CD14-positive monocyte (primary cell): ENCODE measurements around the gene GRID1. TPM values are rescaled to one million over a fixed set of nuclear protein-coding genes. Genes with fewer than 3 reads are reported as not detected.

ENCODE experiments used
- DNase-seq, 3 donors: peaks; one replicate each; pipeline ENCODE4 v3.0.0-alpha.2; 2011 to 2022
- H2AFZ ChIP-seq: 2 replicates; pipeline ENCODE4 v1.6.0; 2012; ENCODE audit warnings: mild to moderate bottlenecking, low read depth, low read length, inconsistent platforms; ENCODE audit not compliant: insufficient read depth, poor library complexity, severe bottlenecking
- H3K27ac ChIP-seq, 2 donors: 1 replicate in 1 of 2; 2 replicates in 1 of 2; pipeline ENCODE4 v1.5.1; 2012 to 2013; ENCODE audit warnings: low read length in 2 of 2, control low read depth in 1 of 2, inconsistent platforms in 1 of 2, low read depth in 1 of 2, mild to moderate bottlenecking in 1 of 2
- H3K27me3 ChIP-seq, 2 donors: one replicate each; pipeline versions ENCODE4 v1.6.0 to v1.6.1; 2011 to 2013; ENCODE audit warnings: low read length in 2 of 2; ENCODE audit not compliant: control insufficient read depth in 2 of 2, insufficient read depth in 2 of 2
- H3K36me3 ChIP-seq, 2 donors: replicated peaks in 1 of 2; 1 replicate in 1 of 2; 2 replicates in 1 of 2; pipeline versions ENCODE4 v1.5.1 to v1.6.1; 2012 to 2013; ENCODE audit warnings: low read length in 2 of 2, control low read depth in 1 of 2, inconsistent platforms in 1 of 2, mild to moderate bottlenecking in 1 of 2; ENCODE audit not compliant: insufficient read depth in 2 of 2, control insufficient read depth in 1 of 2
- H3K4me1 ChIP-seq, 2 donors: 1 replicate in 1 of 2; 2 replicates in 1 of 2; pipeline versions ENCODE4 v1.5.1 to v1.6.1; 2012 to 2013; ENCODE audit warnings: low read length in 2 of 2, control low read depth in 1 of 2, inconsistent platforms in 1 of 2, mild to moderate bottlenecking in 1 of 2, moderate library complexity in 1 of 2; ENCODE audit not compliant: insufficient read depth in 2 of 2, control insufficient read depth in 1 of 2
- H3K4me2 ChIP-seq: replicated peaks from 2 replicates; pipeline ENCODE3; 2012; ENCODE audit warnings: low read length, moderate library complexity, mild to moderate bottlenecking; ENCODE audit not compliant: poor library complexity, severe bottlenecking; ENCODE audit errors: extremely low read depth
- H3K4me3 ChIP-seq, 3 experiments: fragments of 200-600 bp in 1 of 3; sonication (generic) in 1 of 3; replicated peaks in 1 of 3; 1 replicate in 2 of 3; 2 replicates in 1 of 3; pipeline ENCODE4 v1.5.1; 2011 to 2013; ENCODE audit warnings: low read length in 3 of 3, mild to moderate bottlenecking in 3 of 3, control low read depth in 2 of 3, low read depth in 2 of 3, inconsistent platforms in 1 of 3, moderate library complexity in 1 of 3
- H3K79me2 ChIP-seq: 2 replicates; pipeline ENCODE4 v1.6.0; 2012; ENCODE audit warnings: mild to moderate bottlenecking, control low read depth, inconsistent platforms, low read length, moderate library complexity; ENCODE audit not compliant: insufficient read depth
- H3K9ac ChIP-seq: 2 replicates; pipeline ENCODE4 v1.6.0; 2017; ENCODE audit warnings: low read length, mild to moderate bottlenecking; ENCODE audit not compliant: insufficient read depth, poor library complexity, severe bottlenecking
- H3K9me3 ChIP-seq, 2 donors: replicated peaks in 1 of 2; 1 replicate in 1 of 2; 2 replicates in 1 of 2; pipeline versions ENCODE4 v1.5.1 to v1.6.1; 2012 to 2013; ENCODE audit warnings: low read length in 2 of 2, control low read depth in 1 of 2; ENCODE audit not compliant: control insufficient read depth in 1 of 2, insufficient read depth in 1 of 2
- H4K20me1 ChIP-seq: 2 replicates; pipeline ENCODE4 v1.6.0; 2012; ENCODE audit warnings: mild to moderate bottlenecking, low read length, control low read depth, moderate library complexity; ENCODE audit not compliant: insufficient read depth
- H3K27ac Mint-ChIP-seq, 7 donors: one replicate each; pipeline ENCODE4 v1.8.0; 2020; ENCODE audit warnings: mild to moderate bottlenecking in 7 of 7, mixed read lengths in 7 of 7, moderate library complexity in 6 of 7, inconsistent platforms in 2 of 7
- H3K27me3 Mint-ChIP-seq, 3 donors: one replicate each; pipeline ENCODE4 v1.8.0; 2021 to 2022; ENCODE audit warnings: low read depth in 3 of 3, mild to moderate bottlenecking in 3 of 3, mixed read lengths in 3 of 3, moderate library complexity in 3 of 3, inconsistent platforms in 1 of 3
- H3K36me3 Mint-ChIP-seq, 2 donors: one replicate each; pipeline ENCODE4 v1.8.0; 2020; ENCODE audit warnings: mixed read lengths in 2 of 2, inconsistent platforms in 1 of 2, mild to moderate bottlenecking in 1 of 2
- H3K4me1 Mint-ChIP-seq: one replicate; pipeline ENCODE4 v1.8.0; 2020; ENCODE audit warnings: mild to moderate bottlenecking, mixed read lengths
- H3K4me3 Mint-ChIP-seq, 2 donors: one replicate each; pipeline ENCODE4 v1.8.0; 2020; ENCODE audit warnings: mild to moderate bottlenecking in 2 of 2, mixed read lengths in 2 of 2, moderate library complexity in 1 of 2
- H3K9me3 Mint-ChIP-seq, 7 donors: one replicate each; pipeline ENCODE4 v1.8.0; 2020 to 2022; ENCODE audit warnings: mixed read lengths in 7 of 7, mild to moderate bottlenecking in 6 of 7, moderate library complexity in 6 of 7, inconsistent platforms in 2 of 7
- CTCF ChIP-seq: fragments of 200-600 bp; IDR thresholded peaks from one replicate; pipeline ENCODE4 v1.8.0; 2022; ENCODE audit warnings: antibody characterized with exemption, mild to moderate bottlenecking
- WGBS: methylation state at CpG from one replicate; pipeline ENCODE4 v1.1.5; 2013; ENCODE audit warnings: missing lambda C conversion rate; ENCODE audit not compliant: insufficient coverage; 5-methylcytosine and 5-hydroxymethylcytosine counted together
- intact Hi-C, 2 donors: fragments of 100-400 bp; cut with micrococcal nuclease; formaldehyde crosslinking; loops; one replicate each; pipeline versions ENCODE4 v1.15.0 to v1.15.1; 2023
- polyA plus RNA-seq, 3 donors: library from polyadenylated mRNA; depleted of rRNA in 1 of 3; unstranded in 2 of 3; stranded (reverse) in 1 of 3; fragments of 300-500 nt in 2 of 3; fragments of >200 nt in 1 of 3; fragmentation: Illumina TruSeq in 2 of 3; gene quantifications; 1 replicate in 2 of 3; 2 replicates in 1 of 3; pipeline ENCODE4 v1.2.3, GENCODE V29; 2012 to 2021

GRID1 gene
- polyA plus RNA-seq, 3 donors, result not detected

GRCh38 chr10:86263209-86263608 lies 103.4 kb downstream of the GRID1 start:
- Histone ChIP-seq H3K36me3 (no peaks in the 10 kb centered on the region), H3K79me2 (no peaks in the 10 kb centered on the region), H3K9me3 (no peaks in the 10 kb centered on the region), H4K20me1 (no peaks in the 10 kb centered on the region), H3K4me2 (no peak overlapping the region), H3K4me3 (no peak overlapping the region), H2AFZ (no peak overlapping the region), H3K4me1 (no peaks in the 10 kb centered on the region), H3K27me3 (peaks cover 0 to 38% of the 10 kb centered on the region in 2 donors), H3K27ac (no peak overlapping the region), H3K9ac (no peak overlapping the region)
- intact Hi-C loops, result no loop called here
- peaks cover 2% of the 10 kb centered on the region for H3K4me1 Mint-ChIP-seq
- H3K27ac Mint-ChIP-seq, result no peak overlapping the region
- TF ChIP-seq CTCF, result no peak
- no peaks in the 10 kb centered on the region for H3K36me3 Mint-ChIP-seq
- peaks cover 31 to 46% (median 43%) of the 10 kb centered on the region in 3 donors for H3K27me3 Mint-ChIP-seq
- 38% methylated on average over 26 of the region's 27 CpGs for WGBS
- DNase-seq, result no peak
- H3K4me3 Mint-ChIP-seq, result peak overlapping the region in 1 of 2 donors; percentile 27
- peaks cover 0 to 2% (median 0%) of the 10 kb centered on the region in 7 donors for H3K9me3 Mint-ChIP-seq

GRCh38 chr10:86262688-86263181 lies 103.9 kb downstream of the GRID1 start:
- H3K79me2 ChIP-seq, result no peaks in the 10 kb centered on the region
- DNase-seq, result no peak
- H3K27ac ChIP-seq, result no peak overlapping the region
- TF ChIP-seq CTCF, result no peak
- Mint-ChIP-seq H3K9me3 (peaks cover 0 to 2% (median 0%) of the 10 kb centered on the region in 7 donors), H3K4me1 (peaks cover 2% of the 10 kb centered on the region), H3K27me3 (peaks cover 31 to 45% (median 43%) of the 10 kb centered on the region in 3 donors), H3K4me3 (peak overlapping the region in 1 of 2 donors; percentile 62), H3K36me3 (no peaks in the 10 kb centered on the region), H3K27ac (no peak overlapping the region)
- H3K36me3 ChIP-seq, result no peaks in the 10 kb centered on the region
- H4K20me1 ChIP-seq, result no peaks in the 10 kb centered on the region
- H2AFZ ChIP-seq, result no peak overlapping the region
- no peak overlapping the region for H3K4me3 ChIP-seq
- WGBS, result 23% methylated on average over 16 of the region's 29 CpGs
- H3K27me3 ChIP-seq, result peaks cover 0 to 38% of the 10 kb centered on the region in 2 donors
- intact Hi-C loops, result no loop called here
- H3K4me1 ChIP-seq, result no peaks in the 10 kb centered on the region
- no peak overlapping the region for H3K9ac ChIP-seq
- no peaks in the 10 kb centered on the region for H3K9me3 ChIP-seq
- H3K4me2 ChIP-seq, result no peak overlapping the region
